A673 (cell line): ENCODE measurements around the gene NHS. TPM values are rescaled to one million over a fixed set of nuclear protein-coding genes. Genes with fewer than 3 reads are reported as not detected.

Source experiments
- BruUV-seq: library from RNA; stranded (reverse); fragments of 400-500 nt; replicated peaks from 2 replicates; lab custom pipeline; 2021; lab: Mats Ljungman, UMichigan
- CTCF ChIA-PET: fragments of 300-600 bp; sonication (Branson Sonifier 250); formaldehyde crosslinking; loops from one replicate; lab custom pipeline; 2022; ENCODE audit warnings: antibody characterized with exemption; lab: Charles Lee
- POLR2A ChIA-PET: fragments of 300-600 bp; sonication (Branson Sonifier 250); formaldehyde crosslinking; loops from one replicate; lab custom pipeline; 2022; ENCODE audit warnings: antibody characterized with exemption; ENCODE audit not compliant: low non-redundant PET; lab: Charles Lee
- DNase-seq: peaks from one replicate; pipeline ENCODE4 v3.0.0-alpha.2; 2015; ENCODE audit warnings: low spot score
- H3K27ac ChIP-seq: fragments of 200-600 bp; sonication (generic); 2 replicates; pipeline ENCODE4 v1.5.1; 2016; ENCODE audit warnings: mixed run types, low read depth, mild to moderate bottlenecking, mixed read lengths, antibody characterized with exemption, low read length; ENCODE audit not compliant: poor library complexity, severe bottlenecking
- H3K27me3 ChIP-seq: fragments of 200-600 bp; sonication (generic); replicated peaks from 2 replicates; pipeline ENCODE4 v1.6.1; 2017; ENCODE audit warnings: mixed run types, low read depth, mild to moderate bottlenecking, mixed read lengths, antibody characterized with exemption, low read length; ENCODE audit not compliant: insufficient read depth, poor library complexity
- H3K36me3 ChIP-seq: fragments of 200-600 bp; sonication (generic); 2 replicates; pipeline ENCODE4 v1.6.1; 2016; ENCODE audit warnings: mixed run types, mild to moderate bottlenecking, mixed read lengths, antibody characterized with exemption, low read length; ENCODE audit not compliant: insufficient read depth, poor library complexity, severe bottlenecking
- H3K4me1 ChIP-seq: fragments of 200-600 bp; sonication (generic); 2 replicates; pipeline ENCODE4 v1.6.1; 2017; ENCODE audit warnings: mixed run types, mild to moderate bottlenecking, mixed read lengths, antibody characterized with exemption, low read length; ENCODE audit not compliant: insufficient read depth, poor library complexity, severe bottlenecking
- H3K4me3 ChIP-seq: fragments of 200-600 bp; sonication (generic); 2 replicates; pipeline ENCODE4 v1.5.1; 2016; ENCODE audit warnings: low read depth, mixed run types, mild to moderate bottlenecking, mixed read lengths, low read length; ENCODE audit not compliant: poor library complexity, severe bottlenecking
- H3K9me3 ChIP-seq: fragments of 200-600 bp; sonication (generic); 2 replicates; pipeline ENCODE4 v1.6.1; 2016; ENCODE audit warnings: mixed run types, low read depth, mild to moderate bottlenecking, mixed read lengths, antibody characterized with exemption, low read length; ENCODE audit not compliant: poor library complexity, severe bottlenecking
- EZH2 ChIP-seq: fragments of 200-600 bp; sonication (generic); IDR thresholded peaks from 2 replicates; pipeline ENCODE4 v1.6.1; 2017; ENCODE audit warnings: borderline replicate concordance, low read depth, mild to moderate bottlenecking, mixed read lengths, antibody characterized with exemption, low read length; ENCODE audit not compliant: poor library complexity, severe bottlenecking
- intact Hi-C: fragments of 100-400 bp; cut with micrococcal nuclease; formaldehyde crosslinking; loops from one replicate; pipeline ENCODE4 v1.10.0; 2022; ENCODE audit not compliant: unreplicated experiment
- total RNA-seq: library from RNA; stranded (reverse); gene quantifications from 2 replicates; pipeline ENCODE4 v1.2.3, GENCODE V29; 2021
- TF ChIP-seq, protein P1 (sequence below): fragments of 300-800, 200-600 bp; sonication (generic); conservative IDR thresholded peaks from 2 replicates; pipeline ENCODE4 v1.5.1; 2017; ENCODE audit warnings: low read depth, mild to moderate bottlenecking, antibody characterized with exemption, low read length, moderate library complexity, mixed read lengths

The NHS gene
- total RNA-seq, 1 experiment from 2014 or later, result 0.37 TPM

DNA sequence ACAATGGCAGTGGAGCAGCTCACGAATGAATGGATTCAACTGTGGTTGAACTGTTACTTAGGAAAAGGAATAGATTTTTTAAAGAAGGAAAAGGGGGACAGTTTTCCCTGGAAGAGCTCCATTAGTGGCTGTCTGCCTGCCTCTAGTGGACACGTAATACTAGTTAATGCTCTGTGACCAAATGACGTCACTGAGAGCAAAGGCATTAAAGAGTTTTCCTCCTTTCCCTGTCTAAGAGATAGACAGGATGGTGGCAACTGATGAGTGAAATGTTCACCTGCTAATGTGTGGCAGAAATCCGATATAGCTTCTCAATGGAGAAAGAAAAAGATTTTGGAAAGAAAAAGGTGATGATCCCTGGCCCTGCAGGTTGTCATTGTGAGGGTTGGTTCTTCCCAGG is 310.0 kb downstream of the NHS start:
- POLR2A ChIA-PET, result no interaction called here
- TF ChIP-seq EZH2, result no peak
- TF ChIP-seq, protein P1, sequence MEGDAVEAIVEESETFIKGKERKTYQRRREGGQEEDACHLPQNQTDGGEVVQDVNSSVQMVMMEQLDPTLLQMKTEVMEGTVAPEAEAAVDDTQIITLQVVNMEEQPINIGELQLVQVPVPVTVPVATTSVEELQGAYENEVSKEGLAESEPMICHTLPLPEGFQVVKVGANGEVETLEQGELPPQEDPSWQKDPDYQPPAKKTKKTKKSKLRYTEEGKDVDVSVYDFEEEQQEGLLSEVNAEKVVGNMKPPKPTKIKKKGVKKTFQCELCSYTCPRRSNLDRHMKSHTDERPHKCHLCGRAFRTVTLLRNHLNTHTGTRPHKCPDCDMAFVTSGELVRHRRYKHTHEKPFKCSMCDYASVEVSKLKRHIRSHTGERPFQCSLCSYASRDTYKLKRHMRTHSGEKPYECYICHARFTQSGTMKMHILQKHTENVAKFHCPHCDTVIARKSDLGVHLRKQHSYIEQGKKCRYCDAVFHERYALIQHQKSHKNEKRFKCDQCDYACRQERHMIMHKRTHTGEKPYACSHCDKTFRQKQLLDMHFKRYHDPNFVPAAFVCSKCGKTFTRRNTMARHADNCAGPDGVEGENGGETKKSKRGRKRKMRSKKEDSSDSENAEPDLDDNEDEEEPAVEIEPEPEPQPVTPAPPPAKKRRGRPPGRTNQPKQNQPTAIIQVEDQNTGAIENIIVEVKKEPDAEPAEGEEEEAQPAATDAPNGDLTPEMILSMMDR, result no peak
- BruUV-seq, result no TSS peak
- intact Hi-C loops, result no loop called here
- Histone ChIP-seq H3K4me1 (no peaks in the 10 kb centered on the region), H3K9me3 (no peaks in the 10 kb centered on the region), H3K27ac (no peak overlapping the region), H3K36me3 (no peaks in the 10 kb centered on the region), H3K4me3 (no peak overlapping the region), H3K27me3 (no peaks in the 10 kb centered on the region)
- CTCF ChIA-PET, result no interaction called here
- no peak for DNase-seq

DNA sequence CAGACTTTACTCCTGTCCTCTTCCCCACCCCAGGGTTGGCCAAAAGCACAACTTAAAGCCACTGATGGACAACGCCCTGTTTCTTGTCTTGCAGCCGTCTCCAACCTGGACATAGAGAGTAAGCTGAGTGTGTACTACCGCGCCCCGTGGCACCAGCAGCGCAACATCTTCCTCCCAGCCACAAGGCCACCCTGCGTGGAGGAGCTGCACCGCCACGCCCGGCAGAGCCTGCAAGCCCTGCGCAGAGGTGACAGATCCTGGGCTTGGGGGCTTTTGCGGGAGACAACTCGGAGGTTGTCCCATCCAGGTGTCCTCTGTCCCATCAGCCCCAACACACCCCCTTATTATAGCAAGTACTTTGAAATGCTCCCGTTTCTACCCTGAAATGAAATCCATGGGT is 312.6 kb downstream of the NHS start:
- intact Hi-C loops, result no loop called here
- CTCF ChIA-PET, result no interaction called here
- no peaks in the 10 kb centered on the region for H3K36me3 ChIP-seq
- POLR2A ChIA-PET, result no interaction called here
- no peaks in the 10 kb centered on the region for H3K4me1 ChIP-seq
- BruUV-seq, result no TSS peak
- TF ChIP-seq EZH2, result no peak
- TF ChIP-seq, protein P1, result no peak
- no peak overlapping the region for H3K27ac ChIP-seq
- H3K4me3 ChIP-seq, result no peak overlapping the region
- H3K9me3 ChIP-seq, result no peaks in the 10 kb centered on the region
- DNase-seq, result no peak
- H3K27me3 ChIP-seq, result no peaks in the 10 kb centered on the region

DNA sequence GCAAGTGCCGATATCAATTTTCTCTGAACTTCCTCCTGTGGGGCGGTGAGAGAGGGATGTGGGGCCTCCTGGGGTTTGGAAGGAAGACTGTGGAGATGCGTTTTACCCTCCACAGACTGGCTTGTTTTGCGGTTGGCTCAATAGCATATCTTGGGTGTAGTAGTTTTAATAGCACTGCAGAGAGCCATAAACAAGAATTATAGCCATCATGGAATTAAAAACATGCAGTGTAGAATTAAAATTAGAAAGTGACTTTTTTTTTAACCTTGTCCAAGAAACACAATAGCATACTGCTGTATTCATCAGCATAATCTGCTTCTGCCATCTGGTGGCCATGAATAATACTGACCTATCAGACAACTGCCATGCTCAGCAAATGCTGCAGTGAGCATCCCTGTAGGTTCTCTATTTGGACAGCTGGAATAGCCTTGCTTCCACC is 315.0 kb downstream of the NHS start:
- no peaks in the 10 kb centered on the region for H3K36me3 ChIP-seq
- POLR2A ChIA-PET, result no interaction called here
- CTCF ChIA-PET, result interaction anchor here (1.0 kb wide), 1 partner anchor 447 kb away, joined by 3 read pairs; no protein-coding TSS in a partner anchor
- intact Hi-C loops, result loop anchor here (1.0 to 5.0 kb wide), 3 partner anchors 155 to 568 kb away; no protein-coding TSS in a partner anchor
- H3K27ac ChIP-seq, result no peak overlapping the region
- TF ChIP-seq EZH2, result no peak
- TF ChIP-seq, protein P1, result peak; percentile 74
- no peaks in the 10 kb centered on the region for H3K9me3 ChIP-seq
- peak; percentile 71 for DNase-seq
- peaks cover 5% of the 10 kb centered on the region for H3K27me3 ChIP-seq
- H3K4me3 ChIP-seq, result no peak overlapping the region
- BruUV-seq, result no TSS peak
- H3K4me1 ChIP-seq, result no peaks in the 10 kb centered on the region
